Fibroblast of the aortic adventitia (primary cell): Measurements from ENCODE around the gene BARX1. TPM values are rescaled to one million over a fixed set of nuclear protein-coding genes. Genes with fewer than 3 reads are reported as not detected.
"Not testable (repeated sequence)": the region's sequence is repeated elsewhere in the genome, so short reads cannot be mapped to it uniquely, and the experiment has no call there.

ENCODE experiments used
- DNase-seq: peaks from one replicate; pipeline ENCODE4 v3.0.0-alpha.2; 2010; ENCODE audit warnings: low read depth
- H3K4me3 ChIP-seq: 2 replicates; pipeline ENCODE4 v1.5.1; 2011; ENCODE audit warnings: low read depth, mild to moderate bottlenecking, control low read depth, low read length, moderate library complexity
- CTCF ChIP-seq: IDR thresholded peaks from 2 replicates; pipeline ENCODE4 v1.5.1; 2011; ENCODE audit warnings: mild to moderate bottlenecking, low read length, control low read depth, inconsistent platforms; ENCODE audit not compliant: insufficient read depth
- total RNA-seq: library from RNA; depleted of rRNA; stranded (reverse); fragments of >200 nt; gene quantifications from 2 replicates; pipeline ENCODE4 v1.2.3, GENCODE V29; 2012; ENCODE audit warnings: low replicate concordance

The BARX1 gene
- total RNA-seq, 1 donor = 0.09 TPM

GRCh38 chr9:93940951-93941350, 14.2 kb downstream of the BARX1 start:
- H3K4me3 ChIP-seq = no peak overlapping the region
- TF ChIP-seq CTCF = no peak
- DNase-seq = no peak

- H3K4me3 ChIP-seq, DNase-seq: not testable (repeated sequence)
Observed at GRCh38 chr9:93939589-93939988, 15.6 kb downstream of the BARX1 start.

- DNase-seq = no peak
- TF ChIP-seq CTCF = no peak
- H3K4me3 ChIP-seq = no peak overlapping the region
Observed at GRCh38 chr9:93937193-93937592, 18.0 kb downstream of the BARX1 start.

- H3K4me3 ChIP-seq = no peak overlapping the region
- TF ChIP-seq CTCF = no peak
- no peak for DNase-seq
Observed at GRCh38 chr9:93931905-93932304, 23.2 kb downstream of the BARX1 start.

GRCh38 chr9:93930070-93930469, 25.1 kb downstream of the BARX1 start:
- TF ChIP-seq CTCF = no peak

GRCh38 chr9:93929231-93929630, 25.9 kb downstream of the BARX1 start:
- no peak overlapping the region for H3K4me3 ChIP-seq
- no peak for TF ChIP-seq CTCF
- DNase-seq = no peak

More at GRCh38 chr9:93930070-93930469, 25.1 kb downstream of the BARX1 start:
- DNase-seq = no peak
- no peak overlapping the region for H3K4me3 ChIP-seq

GRCh38 chr9:93922535-93922934, 32.6 kb downstream of the BARX1 start:
- no peak for TF ChIP-seq CTCF
- no peak overlapping the region for H3K4me3 ChIP-seq
- no peak for DNase-seq
